Measurements from ENCODE around the gene PLXNA4.

The PLXNA4 gene

GRCh38 chr7:132095111-132095765, 481.0 kb downstream of the PLXNA4 start:
- DNase-seq = no peak

- peak; percentile 52 for DNase-seq
Measured at GRCh38 chr7:132092106-132092505, 484.2 kb downstream of the PLXNA4 start.

- DNase-seq = no peak
Measured at GRCh38 chr7:132091706-132092105, 484.6 kb downstream of the PLXNA4 start.

- DNase-seq = no peak
Measured at GRCh38 chr7:132090444-132090843, 485.8 kb downstream of the PLXNA4 start.

- no peak for DNase-seq
Measured at GRCh38 chr7:132089356-132089755, 486.9 kb downstream of the PLXNA4 start.

GRCh38 chr7:132087421-132087820, 488.8 kb downstream of the PLXNA4 start:
- DNase-seq = no peak

GRCh38 chr7:132084776-132085388, 491.4 kb downstream of the PLXNA4 start:
- DNase-seq = no peak

- no peak for DNase-seq
Measured at GRCh38 chr7:132083537-132084123, 492.6 kb downstream of the PLXNA4 start.

GRCh38 chr7:132083126-132083525, 493.1 kb downstream of the PLXNA4 start:
- DNase-seq = no peak

- no peak for DNase-seq
Measured at GRCh38 chr7:132082394-132082793, 493.9 kb downstream of the PLXNA4 start.

GRCh38 chr7:132081686-132082085, 494.6 kb downstream of the PLXNA4 start:
- DNase-seq = no peak

- DNase-seq = no peak
Measured at GRCh38 chr7:132080967-132081668, 495.2 kb downstream of the PLXNA4 start.

GRCh38 chr7:132080467-132080866, 495.8 kb downstream of the PLXNA4 start:
- no peak for DNase-seq

GRCh38 chr7:132078891-132079735, 497.2 kb downstream of the PLXNA4 start:
- DNase-seq = no peak

GRCh38 chr7:132077971-132078685, 498.1 kb downstream of the PLXNA4 start:
- DNase-seq = no peak

- no peak for DNase-seq
Measured at GRCh38 chr7:132076301-132077035, 499.8 kb downstream of the PLXNA4 start.

- no peak for DNase-seq
Measured at GRCh38 chr7:132075515-132075914, 500.8 kb downstream of the PLXNA4 start.

GRCh38 chr7:132073920-132074589, 502.2 kb downstream of the PLXNA4 start:
- no peak for DNase-seq
